NOMO-1 treated with DMSO at 0.1 percent for 48 hours (cell line): ENCODE results near the gene FAM117A.
"Not testable (repeated sequence)": the region's sequence is repeated elsewhere in the genome, so short reads cannot be mapped to it uniquely, and the experiment has no call there.

Experiments used
- DNase-seq: peaks from one replicate; lab custom pipeline; 2025; ENCODE audit not compliant: unreplicated experiment; lab: John Stamatoyannopoulos, UW

Gene FAM117A

GRCh38 chr17:49764559-49765180 is 739 bp upstream of the FAM117A start:
- DNase-seq, result no peak

GRCh38 chr17:49762151-49762941 is 1.6 kb downstream of the FAM117A start:
- DNase-seq, result no peak

- DNase-seq, result no peak
Observed at GRCh38 chr17:49760932-49761558, 2.9 kb downstream of the FAM117A start.

GRCh38 chr17:49760296-49760695 is 3.6 kb downstream of the FAM117A start:
- DNase-seq, result no peak

- no peak for DNase-seq
Observed at GRCh38 chr17:49759203-49759602, 4.7 kb downstream of the FAM117A start.

GRCh38 chr17:49758464-49759010 is 5.4 kb downstream of the FAM117A start:
- not testable (repeated sequence) for DNase-seq

GRCh38 chr17:49757151-49757777 is 6.7 kb downstream of the FAM117A start:
- DNase-seq, result no peak

GRCh38 chr17:49756323-49757150 is 7.4 kb downstream of the FAM117A start:
- DNase-seq, result no peak

GRCh38 chr17:49755663-49756283 is 8.2 kb downstream of the FAM117A start:
- DNase-seq, result no peak

- DNase-seq, result no peak
Observed at GRCh38 chr17:49753959-49754391, 10.0 kb downstream of the FAM117A start.

- DNase-seq, result no peak
Observed at GRCh38 chr17:49752508-49752907, 11.4 kb downstream of the FAM117A start.

GRCh38 chr17:49749730-49750129 is 14.2 kb downstream of the FAM117A start:
- DNase-seq, result no peak

GRCh38 chr17:49748791-49749190 is 15.1 kb downstream of the FAM117A start:
- DNase-seq, result no peak

- DNase-seq, result no peak
Observed at GRCh38 chr17:49748223-49748622, 15.7 kb downstream of the FAM117A start.

- no peak for DNase-seq
Observed at GRCh38 chr17:49747632-49748031, 16.3 kb downstream of the FAM117A start.

- DNase-seq, result peak; percentile 13
Observed at GRCh38 chr17:49746791-49747490, 17.0 kb downstream of the FAM117A start.

- DNase-seq, result no peak
Observed at GRCh38 chr17:49745175-49746139, 18.5 kb downstream of the FAM117A start.

GRCh38 chr17:49742166-49742638 is 21.7 kb downstream of the FAM117A start:
- peak; percentile 77 for DNase-seq
